HG03135 (cell line): Measurements from ENCODE around the gene ZFAND3.

Experiments used
- ATAC-seq: cut with Tn5 transposase; IDR thresholded peaks from one replicate; pipeline ENCODE4 v1.9.1; 2021; ENCODE audit warnings: mild to moderate bottlenecking, moderate library complexity; ENCODE audit not compliant: unreplicated experiment

Gene ZFAND3

GRCh38 chr6:38175786-38176185 is 356.3 kb downstream of the ZFAND3 start:
- no peak for ATAC-seq

GRCh38 chr6:38176797-38177751 is 357.5 kb downstream of the ZFAND3 start:
- ATAC-seq = no peak

GRCh38 chr6:38177882-38178583 is 358.5 kb downstream of the ZFAND3 start:
- no peak for ATAC-seq

- ATAC-seq = no peak
These were observed 359.0 kb downstream of the ZFAND3 start for GRCh38 chr6:38178584-38178886.

GRCh38 chr6:38179300-38179699 is 359.8 kb downstream of the ZFAND3 start:
- ATAC-seq = no peak

- no peak for ATAC-seq
These were observed 360.4 kb downstream of the ZFAND3 start for GRCh38 chr6:38179794-38180430.

- no peak for ATAC-seq
These were observed 361.1 kb downstream of the ZFAND3 start for GRCh38 chr6:38180586-38180985.

GRCh38 chr6:38182426-38182825 is 362.9 kb downstream of the ZFAND3 start:
- no peak for ATAC-seq

GRCh38 chr6:38183856-38184584 is 364.5 kb downstream of the ZFAND3 start:
- no peak for ATAC-seq

GRCh38 chr6:38184585-38185080 is 365.1 kb downstream of the ZFAND3 start:
- no peak for ATAC-seq

- no peak for ATAC-seq
These were observed 365.7 kb downstream of the ZFAND3 start for GRCh38 chr6:38185244-38185643.

- ATAC-seq = no peak
These were observed 366.2 kb downstream of the ZFAND3 start for GRCh38 chr6:38185752-38186151.

GRCh38 chr6:38187325-38187724 is 367.8 kb downstream of the ZFAND3 start:
- ATAC-seq = no peak

- ATAC-seq = no peak
These were observed 368.5 kb downstream of the ZFAND3 start for GRCh38 chr6:38187811-38188590.

GRCh38 chr6:38188677-38189335 is 369.3 kb downstream of the ZFAND3 start:
- no peak for ATAC-seq

GRCh38 chr6:38191418-38191817 is 371.9 kb downstream of the ZFAND3 start:
- ATAC-seq = no peak

- ATAC-seq = no peak
These were observed 372.5 kb downstream of the ZFAND3 start for GRCh38 chr6:38192011-38192410.

GRCh38 chr6:38192487-38192886 is 373.0 kb downstream of the ZFAND3 start:
- ATAC-seq = no peak

- no peak for ATAC-seq
These were observed 373.5 kb downstream of the ZFAND3 start for GRCh38 chr6:38193051-38193450.
